Measurements from ENCODE around the gene LDLRAD4.
"Not testable (repeated sequence)": the region's sequence is repeated elsewhere in the genome, so short reads cannot be mapped to it uniquely, and the experiment has no call there.

The LDLRAD4 gene

DNA sequence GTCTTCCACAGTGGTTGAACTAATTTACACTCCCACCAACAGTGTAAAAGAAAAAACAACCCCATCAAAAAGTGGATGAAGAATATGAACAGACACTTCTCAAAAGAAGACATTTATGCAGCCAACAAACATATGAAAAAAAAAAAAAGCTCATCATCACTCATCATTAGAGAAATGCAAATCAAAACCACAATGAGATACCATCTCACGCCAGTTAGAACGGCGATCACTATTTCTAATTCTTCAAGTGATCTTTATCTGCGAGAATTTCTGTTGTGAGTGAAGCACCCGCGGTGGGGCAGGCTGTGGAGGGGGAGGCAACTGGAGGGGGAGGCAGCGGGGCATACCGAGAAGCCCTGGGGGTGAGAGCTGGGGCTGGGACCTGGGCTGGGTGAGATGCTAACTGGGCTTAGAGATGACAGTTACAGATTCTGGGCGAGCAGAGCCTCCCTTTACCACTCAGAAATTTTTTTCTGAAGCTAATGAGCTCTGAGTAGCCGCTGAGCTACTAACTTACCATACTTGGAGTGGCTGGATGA lies 389.5 kb downstream of the LDLRAD4 start:
- not testable (repeated sequence) for DNase-seq (ENCODE audit: low read depth in 1 of 2, low spot score in 1 of 2)

DNA sequence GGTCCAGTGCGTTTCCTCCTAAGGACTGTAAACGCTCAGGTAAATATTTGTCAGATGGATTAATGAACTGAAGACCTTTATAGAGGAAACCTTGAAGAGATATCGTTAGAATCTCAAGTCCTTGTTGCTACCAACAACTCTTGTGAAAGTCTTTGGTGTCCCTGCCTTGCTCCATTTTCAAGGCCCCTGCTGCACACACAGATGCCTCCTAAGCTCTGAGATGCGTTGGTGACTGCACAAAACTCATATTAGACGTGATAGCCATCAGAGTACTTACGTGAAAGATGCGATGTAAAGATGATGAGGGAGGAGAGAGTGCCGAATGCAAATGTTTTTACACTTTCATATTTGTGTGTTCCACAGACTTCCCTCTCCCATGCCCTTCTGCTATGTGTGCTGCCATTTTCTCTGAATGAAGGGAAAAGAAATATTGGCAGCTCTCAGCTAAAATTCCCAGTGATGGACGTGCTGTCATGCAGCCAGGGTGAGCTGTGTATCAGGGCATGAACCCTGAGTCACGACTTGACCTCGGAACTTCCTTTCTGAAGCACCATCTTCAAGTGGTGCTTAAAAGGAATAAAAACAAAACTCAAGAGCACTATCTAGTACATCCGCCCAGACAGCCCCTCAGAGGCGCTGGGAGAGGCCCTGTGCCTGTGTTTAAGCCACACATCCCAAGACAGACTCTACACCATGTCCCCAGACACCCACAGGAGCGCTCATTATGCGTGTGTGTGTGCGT lies 390.4 kb downstream of the LDLRAD4 start:
- no peak for DNase-seq (ENCODE audit: low read depth in 1 of 2, low spot score in 1 of 2)

DNA sequence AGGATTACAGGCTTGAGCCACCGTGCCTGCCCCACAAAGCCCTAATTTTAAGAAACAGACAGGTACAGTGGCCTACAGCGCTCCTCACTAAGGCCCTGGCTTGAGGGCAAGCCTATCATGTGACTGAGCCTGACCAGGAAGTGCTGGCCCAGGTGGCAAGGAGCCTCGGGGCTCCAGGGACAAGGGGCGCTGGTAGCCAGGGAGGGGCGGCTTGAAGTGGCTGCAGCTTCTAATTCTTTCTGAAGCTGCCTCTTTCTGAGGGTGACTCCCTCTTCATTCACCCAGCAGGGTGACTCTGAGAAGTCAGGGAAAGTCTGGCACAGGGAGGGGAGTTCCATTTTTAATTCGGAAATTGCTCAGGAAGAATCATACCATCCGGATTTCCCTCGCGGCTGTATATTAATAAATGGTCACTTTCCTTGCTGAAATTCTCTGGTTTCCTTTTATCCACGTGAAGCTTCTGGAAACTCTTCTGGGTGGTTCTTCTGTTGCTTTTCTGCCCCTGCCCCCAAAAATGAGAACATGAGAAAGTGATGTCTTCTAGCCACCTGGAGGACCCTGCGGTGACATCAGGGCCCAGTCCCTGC lies 392.1 kb downstream of the LDLRAD4 start:
- no peak for DNase-seq (ENCODE audit: low read depth in 1 of 2, low spot score in 1 of 2)

DNA sequence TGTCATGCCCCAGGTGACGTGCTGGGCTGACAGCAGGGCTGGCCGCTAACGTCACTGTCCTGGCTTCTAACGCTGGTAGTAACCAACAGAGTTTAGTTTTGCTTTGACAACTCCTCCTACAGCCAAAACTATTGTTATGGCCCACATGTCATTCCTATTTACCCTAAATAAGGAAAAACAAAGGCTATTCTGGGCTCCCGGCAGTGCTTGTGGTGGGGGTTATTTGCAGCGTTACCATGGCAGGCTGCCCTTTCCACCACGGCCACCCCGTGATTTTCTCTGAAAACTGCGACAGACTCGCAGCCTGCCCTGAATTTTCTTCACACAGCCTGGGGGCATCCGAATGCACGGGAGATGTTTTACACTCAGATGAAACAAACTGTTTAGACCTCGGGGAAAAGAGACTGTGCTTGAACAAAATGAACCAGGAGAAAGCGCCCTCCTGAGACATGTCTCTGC lies 392.6 kb downstream of the LDLRAD4 start:
- DNase-seq (ENCODE audit: low read depth in 1 of 2, low spot score in 1 of 2) = no peak

DNA sequence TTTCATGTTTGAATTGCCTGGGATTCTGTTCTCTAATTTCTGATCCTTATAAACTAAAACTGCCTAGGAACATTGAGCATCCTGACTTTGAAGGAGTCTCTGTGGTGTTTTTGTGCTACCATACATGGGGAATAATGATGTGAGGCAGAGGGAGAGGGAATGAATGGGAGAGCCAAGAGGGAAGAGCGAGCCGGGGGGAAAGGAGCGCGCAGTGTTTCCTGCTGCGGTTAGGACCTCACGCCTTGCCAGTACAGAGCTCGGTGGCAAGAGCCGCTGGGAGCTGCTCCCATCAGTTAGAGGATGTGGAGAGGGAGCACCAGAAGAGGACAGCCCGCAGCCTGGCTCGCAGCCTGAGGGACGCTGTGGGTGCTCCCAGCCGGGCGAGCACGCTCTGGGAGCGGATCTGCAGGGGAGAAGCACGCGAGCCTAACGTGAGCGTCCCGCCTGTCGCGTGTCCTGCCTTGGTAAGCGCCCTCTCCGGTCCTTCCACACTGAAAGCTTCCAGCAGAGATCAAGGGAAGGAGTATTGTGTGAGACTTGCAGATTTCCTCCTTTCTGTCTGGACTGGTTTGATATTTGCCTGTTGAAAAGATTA lies 393.1 kb downstream of the LDLRAD4 start:
- DNase-seq (ENCODE audit: low read depth in 1 of 2, low spot score in 1 of 2) = no peak

DNA sequence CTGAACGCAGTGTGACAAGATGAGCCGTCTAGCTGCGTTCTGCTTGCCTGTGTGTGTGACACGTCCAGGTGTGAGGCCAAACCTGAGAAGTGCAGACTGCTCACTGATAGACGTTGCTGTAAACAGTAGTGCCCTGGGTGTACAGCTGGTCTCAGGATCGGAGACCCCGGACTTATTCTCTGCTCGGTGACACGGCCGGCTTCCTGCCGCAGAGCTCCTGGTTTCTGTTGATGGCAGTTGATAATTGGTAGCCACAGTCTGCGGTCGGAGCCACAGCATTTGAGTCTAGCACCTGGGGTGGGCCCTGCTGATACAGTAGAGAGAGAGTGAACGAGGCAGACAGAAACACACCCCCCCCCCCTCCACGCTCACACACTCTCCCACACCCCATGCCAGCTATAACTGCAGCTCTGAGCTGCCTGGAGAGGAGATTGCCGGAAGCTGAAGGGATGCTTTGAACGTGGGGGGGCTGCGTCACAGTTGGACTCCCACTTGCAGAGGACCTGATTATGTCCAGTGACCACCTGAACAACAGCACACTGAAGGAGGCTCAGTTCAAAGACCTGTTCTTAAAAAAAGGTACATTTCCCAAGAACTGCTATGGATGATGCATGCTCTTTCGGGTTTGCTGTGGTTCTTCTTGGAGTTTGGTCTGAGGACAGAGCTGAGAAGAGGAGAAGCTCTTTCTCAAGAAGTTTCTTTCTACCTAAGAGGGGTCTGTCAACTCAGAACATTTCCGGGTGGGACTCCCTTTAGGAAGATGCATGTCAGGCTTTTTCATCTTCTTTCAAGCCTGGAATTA lies 393.8 kb downstream of the LDLRAD4 start:
- DNase-seq (ENCODE audit: low read depth in 1 of 2, low spot score in 1 of 2) = peak; percentile 36 to 44

DNA sequence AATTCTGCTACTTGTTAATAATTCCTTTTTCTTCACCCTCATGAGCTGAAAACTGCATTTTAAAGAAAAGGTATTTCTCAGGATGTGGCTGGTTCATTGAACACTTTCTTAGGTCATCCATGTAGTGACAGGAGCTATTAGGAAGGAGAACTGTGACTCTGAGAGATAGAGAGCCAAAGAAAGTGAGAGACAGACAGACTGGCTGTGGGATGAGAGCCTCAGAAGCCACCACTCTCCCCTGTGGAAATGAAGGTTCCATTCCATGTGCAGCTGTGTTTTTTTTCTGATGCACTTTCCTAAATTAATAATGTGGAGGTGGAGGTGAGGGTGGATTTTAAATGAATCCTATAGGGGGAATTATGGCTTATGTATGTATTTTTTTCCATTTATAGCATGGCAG lies 394.5 kb downstream of the LDLRAD4 start:
- DNase-seq (ENCODE audit: low read depth in 1 of 2, low spot score in 1 of 2) = no peak

DNA sequence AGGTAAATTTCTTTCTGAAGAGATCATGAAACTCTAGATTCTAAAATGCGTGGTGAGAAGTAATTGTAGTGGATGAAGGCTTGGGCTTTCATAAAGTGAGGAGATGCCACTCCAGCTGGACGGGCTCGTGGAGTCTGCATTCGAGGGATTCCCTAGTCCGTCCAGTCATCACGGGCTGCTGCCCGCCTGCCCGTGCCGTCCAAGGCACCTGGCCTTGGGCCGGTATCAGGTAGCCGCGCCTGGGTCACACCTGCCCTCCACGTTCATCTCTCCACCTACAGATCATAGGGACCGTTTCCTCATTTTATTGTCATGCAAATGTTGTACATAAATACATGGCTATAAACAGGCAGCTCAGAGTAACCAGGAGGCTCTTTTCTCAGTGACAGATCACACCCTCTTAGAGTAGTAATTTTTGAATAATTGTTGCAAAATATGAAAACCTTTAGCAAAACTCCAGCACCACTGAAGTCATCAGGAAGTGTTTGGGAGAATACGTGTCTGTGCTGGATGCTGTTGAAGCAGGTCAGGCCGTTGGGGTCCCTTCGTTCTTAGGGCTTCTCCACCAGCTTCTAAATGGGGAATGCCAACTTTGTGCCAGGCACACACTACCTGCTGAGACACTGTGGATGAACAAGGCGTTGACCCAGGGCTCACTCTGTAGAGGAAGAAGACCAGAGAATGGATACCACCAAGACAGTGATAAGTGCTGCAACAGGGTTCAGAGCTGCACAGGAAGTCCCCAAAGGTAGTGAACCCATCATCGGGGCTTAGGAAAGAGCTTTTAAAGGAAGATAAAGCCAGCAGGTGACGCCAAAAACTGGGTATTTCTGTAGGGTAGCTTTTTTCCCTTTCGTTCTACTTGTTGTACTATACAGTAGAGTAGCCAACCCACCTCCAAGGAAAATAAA lies 395.3 kb downstream of the LDLRAD4 start:
- DNase-seq (ENCODE audit: low read depth in 1 of 2, low spot score in 1 of 2) = no peak

DNA sequence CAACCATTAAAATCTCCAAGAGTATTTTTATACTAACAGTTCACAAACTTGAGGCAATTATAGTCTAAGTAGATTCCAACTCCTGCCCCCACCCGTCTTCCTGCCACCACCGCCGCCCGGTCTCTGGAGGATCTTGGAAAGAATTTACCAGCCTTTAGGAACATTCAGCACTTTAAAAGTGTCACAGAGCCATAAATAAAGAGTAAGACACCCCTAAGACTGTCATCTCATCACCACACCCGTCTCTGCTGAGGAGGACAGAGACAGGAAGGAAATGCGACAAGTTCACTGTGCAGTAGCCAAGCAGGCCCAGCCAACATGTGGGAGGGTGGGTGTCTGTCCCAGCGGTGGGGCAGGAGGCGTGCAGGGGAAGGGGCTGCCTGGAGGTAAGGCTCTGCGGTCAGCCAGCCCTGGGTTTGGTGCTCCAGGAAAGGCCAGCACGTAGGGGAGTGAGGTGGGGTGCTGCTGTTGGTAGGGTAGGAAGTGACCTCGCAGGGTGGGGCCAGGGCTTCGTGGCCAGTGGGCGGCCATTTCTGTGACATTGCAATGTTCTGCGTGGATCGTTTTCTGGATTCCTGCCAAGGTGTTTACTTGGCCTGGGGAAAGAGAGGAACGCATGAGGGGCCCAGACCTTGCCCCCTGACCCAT lies 396.2 kb downstream of the LDLRAD4 start:
- DNase-seq (ENCODE audit: low read depth in 1 of 2, low spot score in 1 of 2) = no peak

DNA sequence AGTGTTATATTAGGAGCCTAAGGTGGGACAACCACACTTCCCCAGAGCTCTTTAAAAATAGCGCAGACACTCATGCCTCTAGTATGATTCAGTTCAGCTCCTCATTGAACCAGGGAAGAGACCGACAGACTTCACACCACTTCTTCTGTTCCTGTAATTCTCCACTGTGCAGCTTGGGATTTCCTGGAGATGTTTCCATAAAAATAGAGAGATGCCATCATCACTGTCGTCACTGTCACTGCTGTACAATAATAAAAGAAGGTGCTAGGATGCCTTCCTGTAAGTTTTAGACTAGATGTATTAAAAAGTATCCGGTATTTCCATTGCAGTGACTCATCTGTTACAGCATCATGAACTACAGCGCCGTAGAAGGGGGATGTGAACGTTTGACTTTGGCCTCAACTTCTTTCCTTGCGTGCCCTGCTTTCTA lies 396.9 kb downstream of the LDLRAD4 start:
- no peak for DNase-seq (ENCODE audit: low read depth in 1 of 2, low spot score in 1 of 2)

DNA sequence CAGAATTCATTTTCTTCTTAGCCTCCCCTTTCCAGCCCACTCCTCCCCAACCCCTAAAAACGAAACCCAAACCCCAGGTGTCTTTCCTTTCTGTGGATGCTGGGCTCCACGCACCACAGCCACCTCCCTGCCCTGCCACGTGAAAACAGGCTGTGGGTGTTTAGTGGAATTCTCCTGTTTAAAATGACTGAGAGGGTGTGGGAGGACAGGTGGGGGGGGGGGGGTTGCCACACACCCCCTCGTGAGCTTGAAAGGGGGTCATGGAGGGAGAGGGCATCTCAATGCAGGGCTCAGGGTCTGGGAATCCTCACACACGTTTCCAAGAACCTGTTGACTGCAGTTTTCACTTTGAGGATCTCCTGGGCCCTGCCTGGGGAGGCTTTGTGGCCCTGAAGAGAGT lies 397.5 kb downstream of the LDLRAD4 start:
- no peak for DNase-seq (ENCODE audit: low read depth in 1 of 2, low spot score in 1 of 2)

DNA sequence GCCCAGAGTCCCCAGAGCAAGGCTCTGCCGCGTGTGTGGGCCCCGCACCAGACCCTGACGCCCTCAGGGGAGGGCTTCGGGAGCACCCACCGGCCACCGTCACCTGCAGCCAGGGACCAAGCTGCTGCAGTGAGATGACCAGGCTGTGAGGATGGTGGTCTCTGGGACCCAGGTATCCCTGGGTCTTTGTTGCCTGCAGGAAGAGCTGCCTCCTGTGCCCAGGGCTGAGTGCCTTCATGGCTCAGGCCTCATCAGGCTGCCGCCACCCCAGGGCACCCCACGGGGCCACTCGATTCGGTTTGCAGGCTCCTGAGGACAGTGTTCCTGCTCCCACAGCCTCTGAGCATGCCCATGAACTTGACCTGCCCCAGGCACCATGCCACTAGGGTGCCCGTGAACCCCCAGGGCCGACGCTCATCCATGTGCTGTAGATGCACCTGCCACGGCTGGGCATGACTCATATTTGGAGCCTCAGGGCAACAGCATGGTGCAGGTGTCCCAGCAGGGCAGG lies 398.0 kb downstream of the LDLRAD4 start:
- no peak for DNase-seq (ENCODE audit: low read depth in 1 of 2, low spot score in 1 of 2)

DNA sequence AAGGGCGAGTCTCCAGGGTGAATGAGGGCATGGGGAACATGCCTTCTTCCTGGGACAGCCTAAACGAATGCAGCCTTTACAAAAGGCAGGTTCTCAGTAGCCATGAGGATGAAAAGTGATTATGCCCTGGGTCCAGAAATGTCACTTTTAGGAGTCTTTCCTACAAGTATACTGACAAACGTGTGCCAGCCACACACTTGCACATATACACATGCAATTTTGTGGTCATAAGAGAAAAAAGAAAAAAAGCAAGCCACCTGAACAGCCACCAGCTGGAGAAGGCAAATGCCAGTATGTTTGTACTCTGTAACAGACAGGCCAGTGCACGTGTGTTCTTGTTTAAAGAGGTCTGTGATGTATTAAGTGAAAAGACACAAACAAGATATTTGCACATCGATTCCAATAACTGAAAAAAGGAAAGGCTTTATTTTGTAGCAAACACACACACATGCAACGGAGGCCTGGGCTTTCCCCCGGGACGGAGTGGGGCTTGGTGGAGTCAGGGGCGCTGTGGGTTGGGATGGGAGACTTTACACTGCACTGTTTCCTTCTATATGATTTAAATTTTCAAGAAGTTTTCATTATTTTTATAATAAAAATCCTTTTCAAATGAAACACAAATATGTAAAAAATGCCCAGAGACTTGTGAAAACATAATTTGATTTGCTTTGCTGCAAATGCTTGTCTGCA lies 399.4 kb downstream of the LDLRAD4 start:
- DNase-seq (ENCODE audit: low read depth in 1 of 2, low spot score in 1 of 2) = no peak

DNA sequence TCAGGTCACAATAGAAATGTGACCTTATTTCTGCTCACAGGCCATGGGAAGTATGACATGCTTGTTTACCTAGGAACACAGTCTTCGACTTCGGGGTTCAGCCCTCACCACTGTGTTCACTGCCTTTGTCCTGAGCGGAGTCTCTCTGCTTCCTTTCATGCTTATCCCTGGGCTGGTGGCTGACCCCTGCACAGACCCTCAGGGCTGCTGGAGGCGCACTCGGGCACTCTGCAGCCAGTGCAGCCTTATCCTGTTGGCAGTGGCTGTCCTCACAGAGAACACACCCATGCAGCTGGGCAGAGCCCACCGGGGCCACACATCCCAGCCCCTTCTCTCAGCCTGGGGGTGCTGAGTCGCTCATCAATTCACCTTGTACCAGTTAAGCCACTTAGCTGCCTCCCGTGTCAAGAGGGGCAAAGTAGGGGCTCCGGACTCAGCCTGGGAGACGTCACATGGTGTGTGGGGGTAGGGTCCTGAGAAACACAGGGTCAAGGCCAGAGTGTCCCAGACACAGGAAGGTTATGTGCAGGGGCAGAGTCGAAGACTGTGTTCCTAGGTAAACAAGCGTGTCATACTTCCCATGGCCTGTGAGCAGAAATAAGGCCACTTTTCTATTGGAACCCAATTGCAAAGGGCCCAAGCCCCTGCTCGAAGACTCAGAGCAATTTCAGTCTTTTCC lies 400.3 kb downstream of the LDLRAD4 start:
- DNase-seq (ENCODE audit: low read depth in 1 of 2, low spot score in 1 of 2) = no peak

DNA sequence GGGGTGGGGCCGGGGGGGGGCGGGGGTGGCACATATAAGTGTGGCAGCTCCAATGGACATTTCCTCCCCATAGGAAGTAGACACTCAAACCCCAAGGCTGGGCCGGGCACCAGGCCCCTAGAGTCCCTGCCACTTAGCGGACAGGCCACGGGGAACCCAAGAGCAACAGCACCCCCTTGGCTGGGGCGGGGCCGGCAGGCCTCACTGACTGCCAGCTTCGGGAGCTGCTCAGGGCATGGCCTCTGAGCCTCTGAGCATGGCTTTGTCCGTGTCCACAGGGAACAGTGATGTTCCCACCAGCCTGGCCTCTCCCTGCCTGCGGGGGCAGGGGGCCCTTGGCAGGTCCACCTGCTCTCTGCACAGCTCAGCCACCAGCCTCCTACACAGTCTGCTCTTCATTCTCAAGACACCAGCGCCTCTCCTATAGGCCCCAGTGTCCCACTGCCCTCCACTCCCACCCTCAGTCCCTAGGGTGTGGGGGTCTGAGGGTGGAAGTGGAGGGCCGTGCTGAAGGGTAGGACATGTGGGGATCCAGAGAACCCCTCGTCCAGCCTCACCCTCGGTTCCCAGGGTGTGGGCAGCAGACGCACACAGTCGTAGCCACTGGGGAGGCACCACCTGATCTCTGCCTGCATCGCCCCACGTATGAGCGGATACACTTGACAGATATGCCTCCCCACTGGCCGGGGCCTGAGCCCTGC lies 401.1 kb downstream of the LDLRAD4 start:
- no peak for DNase-seq (ENCODE audit: low read depth in 1 of 2, low spot score in 1 of 2)

DNA sequence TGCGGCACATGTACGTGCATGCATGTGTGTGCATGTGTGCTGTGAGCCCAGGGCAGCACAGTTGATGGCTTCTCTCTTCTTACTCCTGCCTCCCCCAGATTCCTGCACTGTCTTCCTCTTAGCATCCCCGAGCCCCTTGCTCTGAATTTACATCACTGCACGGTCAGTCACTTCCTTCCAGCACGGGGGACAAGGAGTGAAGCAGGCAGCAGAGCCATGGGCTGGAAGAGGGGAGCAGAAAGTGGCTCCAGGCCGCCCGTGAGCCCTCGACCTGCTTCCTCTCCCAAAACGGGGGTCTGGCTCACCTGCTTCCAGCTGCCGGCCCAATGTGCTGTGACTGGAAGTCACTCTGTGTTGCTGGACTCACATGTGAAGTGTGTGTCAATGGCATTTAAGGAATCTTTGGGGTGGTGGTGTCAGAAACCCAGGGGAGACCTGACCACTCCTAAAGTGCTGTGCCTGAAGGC lies 401.7 kb downstream of the LDLRAD4 start:
- DNase-seq (ENCODE audit: low read depth in 1 of 2, low spot score in 1 of 2) = no peak

DNA sequence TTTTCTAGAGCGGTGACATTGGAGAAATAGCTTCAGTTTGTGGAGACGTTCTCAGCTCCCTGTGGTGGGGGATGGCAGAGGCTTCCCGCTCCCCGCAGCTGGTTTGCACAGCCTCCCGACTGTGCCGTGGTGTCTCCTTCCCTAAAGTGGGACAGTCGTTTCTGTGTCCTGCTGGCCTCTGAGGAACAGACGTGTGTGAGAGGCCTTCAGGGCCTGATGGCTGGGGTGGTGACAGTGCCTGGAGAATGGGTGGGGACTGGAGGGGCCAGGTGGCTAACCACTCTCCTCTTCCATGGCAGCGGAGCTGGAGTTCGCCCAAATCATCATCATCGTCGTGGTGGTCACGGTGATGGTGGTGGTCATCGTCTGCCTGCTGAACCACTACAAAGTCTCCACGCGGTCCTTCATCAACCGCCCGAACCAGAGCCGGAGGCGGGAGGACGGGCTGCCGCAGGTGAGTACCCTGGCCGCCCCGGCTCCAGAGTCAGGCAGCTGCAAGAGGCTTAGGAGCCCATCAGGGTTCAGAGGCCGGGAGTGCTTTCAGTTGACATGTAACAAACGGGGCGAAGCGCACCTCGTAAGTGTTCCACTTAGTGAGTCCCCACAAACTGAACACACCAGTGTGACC lies 402.4 kb downstream of the LDLRAD4 start:
- DNase-seq (ENCODE audit: low read depth in 1 of 2, low spot score in 1 of 2) = no peak
